AG04449 (cell line): Measurements from ENCODE around the gene SLC35F6.

Experiments
- CTCF ChIA-PET: fragments of 350-600 bp; formaldehyde crosslinking; extraction: SDS; loops from one replicate; lab custom pipeline; 2021; ENCODE audit warnings: antibody characterized with exemption; lab: Yijun Ruan, JAX
- POLR2A ChIA-PET: fragments of 400-600, 350-600 bp; formaldehyde crosslinking; extraction: SDS; loops from one replicate; lab custom pipeline; 2020; ENCODE audit warnings: antibody characterized with exemption, inconsistent platforms; lab: Yijun Ruan, JAX
- DNase-seq: peaks from one replicate; pipeline ENCODE4 v3.0.0-alpha.2; 2010; ENCODE audit warnings: low read depth, low spot score
- H3K4me3 ChIP-seq: 2 replicates; pipeline ENCODE4 v1.5.1; 2011; ENCODE audit warnings: low read depth, mild to moderate bottlenecking, control low read depth, low read length
- TF ChIP-seq, protein P1 (sequence below): IDR thresholded peaks from one replicate; pipeline ENCODE4 v1.5.1; 2011; ENCODE audit warnings: mild to moderate bottlenecking, moderate library complexity, low read length, control low read depth, inconsistent platforms; ENCODE audit not compliant: insufficient read depth; ENCODE audit errors: missing control alignments

The SLC35F6 gene

DNA sequence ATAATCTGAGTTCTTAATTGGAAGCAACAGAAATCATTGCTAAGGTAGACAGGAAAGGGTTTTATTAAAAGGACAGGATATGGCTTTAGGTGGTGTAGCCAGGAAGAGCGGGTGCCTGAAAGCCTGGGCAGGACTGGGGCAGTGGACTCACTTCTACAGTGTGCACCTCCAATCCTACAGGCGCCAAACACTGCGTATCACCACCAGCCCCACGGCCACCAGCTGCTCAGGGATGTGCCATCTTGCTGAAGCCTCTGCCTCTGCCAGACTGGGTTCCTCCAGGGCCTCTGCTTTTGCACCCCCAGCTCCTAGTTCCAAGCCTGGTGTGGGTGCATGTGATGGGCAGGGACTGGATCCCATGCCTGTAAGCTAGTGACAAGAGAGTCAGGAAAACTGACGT lies 54.2 kb downstream of the SLC35F6 start:
- no peak overlapping the region for H3K4me3 ChIP-seq
- ChIA-PET POLR2A (no interaction called here), CTCF (no interaction called here)
- TF ChIP-seq, protein P1, sequence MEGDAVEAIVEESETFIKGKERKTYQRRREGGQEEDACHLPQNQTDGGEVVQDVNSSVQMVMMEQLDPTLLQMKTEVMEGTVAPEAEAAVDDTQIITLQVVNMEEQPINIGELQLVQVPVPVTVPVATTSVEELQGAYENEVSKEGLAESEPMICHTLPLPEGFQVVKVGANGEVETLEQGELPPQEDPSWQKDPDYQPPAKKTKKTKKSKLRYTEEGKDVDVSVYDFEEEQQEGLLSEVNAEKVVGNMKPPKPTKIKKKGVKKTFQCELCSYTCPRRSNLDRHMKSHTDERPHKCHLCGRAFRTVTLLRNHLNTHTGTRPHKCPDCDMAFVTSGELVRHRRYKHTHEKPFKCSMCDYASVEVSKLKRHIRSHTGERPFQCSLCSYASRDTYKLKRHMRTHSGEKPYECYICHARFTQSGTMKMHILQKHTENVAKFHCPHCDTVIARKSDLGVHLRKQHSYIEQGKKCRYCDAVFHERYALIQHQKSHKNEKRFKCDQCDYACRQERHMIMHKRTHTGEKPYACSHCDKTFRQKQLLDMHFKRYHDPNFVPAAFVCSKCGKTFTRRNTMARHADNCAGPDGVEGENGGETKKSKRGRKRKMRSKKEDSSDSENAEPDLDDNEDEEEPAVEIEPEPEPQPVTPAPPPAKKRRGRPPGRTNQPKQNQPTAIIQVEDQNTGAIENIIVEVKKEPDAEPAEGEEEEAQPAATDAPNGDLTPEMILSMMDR: no peak
- DNase-seq: no peak

DNA sequence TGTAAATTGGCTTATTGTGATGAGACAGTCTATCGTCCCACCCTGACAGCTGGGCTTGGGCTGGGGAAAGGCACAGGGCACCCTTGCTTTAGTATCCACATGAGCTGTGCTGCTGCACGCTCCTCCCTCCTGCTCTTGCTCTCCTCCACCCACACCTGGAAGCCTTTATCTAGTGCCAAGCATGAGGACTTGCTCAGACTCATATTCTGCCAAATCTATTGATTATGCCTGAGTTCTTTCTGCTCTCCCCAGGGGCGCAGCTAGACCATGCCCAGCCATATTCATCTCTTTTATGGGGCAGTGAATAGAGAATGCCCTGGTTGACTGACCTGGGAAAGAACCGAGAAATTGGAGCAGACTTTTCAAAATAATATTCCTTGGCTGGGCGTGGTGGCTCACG lies 54.9 kb downstream of the SLC35F6 start:
- POLR2A ChIA-PET: no interaction called here

DNA sequence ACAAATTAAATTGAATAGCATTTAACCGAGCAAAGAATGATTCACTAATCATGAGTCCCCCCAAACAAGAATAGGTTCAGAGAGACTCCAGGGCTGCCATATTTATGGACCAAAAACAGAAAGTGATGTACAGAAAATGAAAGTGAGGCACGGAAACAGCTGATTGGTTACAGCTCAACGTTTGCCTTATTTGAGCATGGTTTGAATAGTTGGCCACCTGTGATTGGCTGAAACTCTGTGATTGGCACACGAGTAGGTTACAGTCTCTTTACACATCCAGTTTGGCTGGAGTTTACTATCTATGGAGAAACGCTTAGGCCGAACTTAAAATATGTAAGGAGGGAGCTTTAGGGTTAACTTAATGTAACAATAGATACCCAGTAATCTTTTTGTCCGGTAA lies 56.8 kb downstream of the SLC35F6 start:
- POLR2A ChIA-PET: no interaction called here
- H3K4me3 ChIP-seq: no peak overlapping the region
- TF ChIP-seq, protein P1: no peak
- CTCF ChIA-PET: no interaction called here
- no peak for DNase-seq

More for the DNA sequence above, 54.9 kb downstream of the SLC35F6 start:
- no peak overlapping the region for H3K4me3 ChIP-seq
- TF ChIP-seq, protein P1: no peak
- CTCF ChIA-PET: no interaction called here
- DNase-seq: no peak

DNA sequence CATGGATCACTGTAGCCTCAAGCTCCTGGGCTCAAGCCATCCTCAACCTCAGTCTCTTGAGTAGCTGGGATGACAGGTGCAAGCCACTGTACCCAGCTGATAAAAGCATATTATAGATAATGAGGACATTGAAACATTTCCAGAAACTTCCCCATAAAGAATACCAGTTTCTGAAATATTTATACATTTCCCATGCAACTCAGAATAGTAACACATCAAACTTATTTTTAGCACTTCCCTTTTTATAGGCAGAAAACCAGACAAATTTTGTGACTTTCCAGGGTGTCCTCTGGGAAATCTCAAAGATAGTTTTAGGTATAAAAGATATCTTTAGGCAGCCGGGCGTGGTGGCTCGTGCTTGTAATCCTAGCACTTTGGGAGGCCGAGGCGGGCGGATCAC lies 58.8 kb downstream of the SLC35F6 start:
- TF ChIP-seq, protein P1: no peak
- no peak overlapping the region for H3K4me3 ChIP-seq
- CTCF ChIA-PET: interaction anchor here (2.6 kb wide), 1 partner anchor 23 kb away, joined by 9 read pairs; no protein-coding TSS in a partner anchor
- DNase-seq: no peak
- POLR2A ChIA-PET: no interaction called here
